Upper lobe of left lung (tissue), 4 donors: ENCODE data around the gene METTL9.

ENCODE experiments used
- POLR2A ChIP-seq, 4 donors: fragments of 450-650 bp; IDR thresholded peaks; one replicate each; pipeline ENCODE4 v1.5.1; 2016 to 2017; ENCODE audit warnings: antibody characterized with exemption in 4 of 4, mild to moderate bottlenecking in 2 of 4
- TF ChIP-seq, protein P1 (sequence below), 6 experiments: fragments of 450-650 bp in 4 of 6; fragments of 200-600 bp in 2 of 6; sonication (generic) in 2 of 6; IDR thresholded peaks; one replicate each; pipeline ENCODE4 v1.5.1; 2016 to 2019; ENCODE audit warnings: antibody characterized with exemption in 6 of 6

DNA sequence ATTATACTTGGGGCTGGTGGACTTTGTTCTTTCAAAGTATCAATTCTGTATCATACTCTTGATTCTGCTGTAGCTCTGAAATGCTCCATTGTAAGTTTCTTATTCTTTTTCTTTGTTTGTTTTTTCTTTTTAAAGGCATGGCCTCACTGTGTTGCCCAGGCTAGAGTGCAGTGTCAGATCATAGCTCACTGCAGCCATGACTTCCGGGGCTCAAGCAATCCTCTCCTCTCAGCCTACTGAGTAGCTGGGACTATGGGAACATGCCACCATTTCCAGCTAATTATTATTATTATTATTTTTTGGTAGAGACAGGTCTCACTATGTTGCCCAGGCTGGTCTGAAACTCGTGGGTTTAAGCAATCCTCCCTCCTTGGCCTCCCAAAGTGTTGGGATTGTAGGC lies 38.9 kb upstream of the METTL9 start:
- TF ChIP-seq, protein P1, sequence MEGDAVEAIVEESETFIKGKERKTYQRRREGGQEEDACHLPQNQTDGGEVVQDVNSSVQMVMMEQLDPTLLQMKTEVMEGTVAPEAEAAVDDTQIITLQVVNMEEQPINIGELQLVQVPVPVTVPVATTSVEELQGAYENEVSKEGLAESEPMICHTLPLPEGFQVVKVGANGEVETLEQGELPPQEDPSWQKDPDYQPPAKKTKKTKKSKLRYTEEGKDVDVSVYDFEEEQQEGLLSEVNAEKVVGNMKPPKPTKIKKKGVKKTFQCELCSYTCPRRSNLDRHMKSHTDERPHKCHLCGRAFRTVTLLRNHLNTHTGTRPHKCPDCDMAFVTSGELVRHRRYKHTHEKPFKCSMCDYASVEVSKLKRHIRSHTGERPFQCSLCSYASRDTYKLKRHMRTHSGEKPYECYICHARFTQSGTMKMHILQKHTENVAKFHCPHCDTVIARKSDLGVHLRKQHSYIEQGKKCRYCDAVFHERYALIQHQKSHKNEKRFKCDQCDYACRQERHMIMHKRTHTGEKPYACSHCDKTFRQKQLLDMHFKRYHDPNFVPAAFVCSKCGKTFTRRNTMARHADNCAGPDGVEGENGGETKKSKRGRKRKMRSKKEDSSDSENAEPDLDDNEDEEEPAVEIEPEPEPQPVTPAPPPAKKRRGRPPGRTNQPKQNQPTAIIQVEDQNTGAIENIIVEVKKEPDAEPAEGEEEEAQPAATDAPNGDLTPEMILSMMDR (IDR thresholded peaks at IDR 0.05): no peak
- TF ChIP-seq POLR2A (IDR thresholded peaks at IDR 0.05): no peak
